Measurements from ENCODE around the gene MAP3K6. TPM values are rescaled to one million over a fixed set of nuclear protein-coding genes. Genes with fewer than 3 reads are reported as not detected.
A peak's percentile ranks its signal among the peaks of the same experiment; 100 is the strongest.
"Not testable (repeated sequence)": the region's sequence is repeated elsewhere in the genome, so short reads cannot be mapped to it uniquely, and the experiment has no call there.

The MAP3K6 gene
- total RNA-seq, 1 donor: 25.7 TPM

- DNase-seq (ENCODE audit: insufficient read length, low spot score, missing footprints): peak; percentile 100
- Histone ChIP-seq H3K27me3 (ENCODE audit: insufficient read depth, low read length) (peaks cover 3% of the 10 kb centered on the region), H3K9me3 (ENCODE audit: low read depth, low read length) (no peaks in the 10 kb centered on the region), H3K79me2 (ENCODE audit: insufficient read depth, low read length) (peaks cover 17% of the 10 kb centered on the region), H3K4me3 (ENCODE audit: insufficient read depth, low read length) (peak within 1 kb of the TSS; percentile 80), H3K4me2 (ENCODE audit: insufficient read depth, low read length) (peak within 1 kb of the TSS; percentile 89), H3K36me3 (ENCODE audit: insufficient read depth, low read length) (no peaks in the 10 kb centered on the region), H4K20me1 (ENCODE audit: insufficient read depth, low read length) (no peaks in the 10 kb centered on the region), H2AFZ (ENCODE audit: low read length) (peak within 1 kb of the TSS; percentile 79), H3K4me1 (ENCODE audit: insufficient read depth, low read length) (peaks cover 27% of the 10 kb centered on the region), H3K27ac (ENCODE audit: low read depth, low read length) (peak within 1 kb of the TSS; percentile 76)
- TF ChIP-seq CTCF (IDR thresholded peaks at IDR 0.05; ENCODE audit: extremely low read depth, low read depth, low read length): peak; percentile 45
These were observed 25.5 kb upstream of the MAP3K6 start, which contains the start of gene GPR3 for GRCh38 chr1:27392096-27392777. Gene GPR3, plus strand, starts transcription at chr1:27392622. Its CDS starts 1,177 bp downstream, at chr1:27393799.

GRCh38 chr1:27391511-27392095 is 24.8 kb upstream of the MAP3K6 start:
- peak overlapping the region; percentile 80 for H3K4me3 ChIP-seq (ENCODE audit: insufficient read depth, low read length)
- H3K27ac ChIP-seq (ENCODE audit: low read depth, low read length): peak overlapping the region; percentile 76
- H3K4me1 ChIP-seq (ENCODE audit: insufficient read depth, low read length): peaks cover 27% of the 10 kb centered on the region
- H3K4me2 ChIP-seq (ENCODE audit: insufficient read depth, low read length): peak overlapping the region; percentile 89
- H3K9me3 ChIP-seq (ENCODE audit: low read depth, low read length): no peaks in the 10 kb centered on the region
- H3K79me2 ChIP-seq (ENCODE audit: insufficient read depth, low read length): peaks cover 17% of the 10 kb centered on the region
- H3K36me3 ChIP-seq (ENCODE audit: insufficient read depth, low read length): no peaks in the 10 kb centered on the region
- H2AFZ ChIP-seq (ENCODE audit: low read length): peak overlapping the region; percentile 79
- DNase-seq (ENCODE audit: insufficient read length, low spot score, missing footprints): peak; percentile 95
- no peaks in the 10 kb centered on the region for H4K20me1 ChIP-seq (ENCODE audit: insufficient read depth, low read length)
- peaks cover 3% of the 10 kb centered on the region for H3K27me3 ChIP-seq (ENCODE audit: insufficient read depth, low read length)
- peak; percentile 11 for TF ChIP-seq CTCF (IDR thresholded peaks at IDR 0.05; ENCODE audit: extremely low read depth, low read depth, low read length)

- Histone ChIP-seq H3K79me2 (ENCODE audit: insufficient read depth, low read length) (peaks cover 10% of the 10 kb centered on the region), H3K27me3 (ENCODE audit: insufficient read depth, low read length) (peaks cover 3% of the 10 kb centered on the region), H3K4me1 (ENCODE audit: insufficient read depth, low read length) (peaks cover 17% of the 10 kb centered on the region), H3K9me3 (ENCODE audit: low read depth, low read length) (no peaks in the 10 kb centered on the region), H4K20me1 (ENCODE audit: insufficient read depth, low read length) (no peaks in the 10 kb centered on the region), H2AFZ (ENCODE audit: low read length) (no peak overlapping the region), H3K4me3 (ENCODE audit: insufficient read depth, low read length) (no peak overlapping the region), H3K27ac (ENCODE audit: low read depth, low read length) (no peak overlapping the region), H3K36me3 (ENCODE audit: insufficient read depth, low read length) (no peaks in the 10 kb centered on the region), H3K4me2 (ENCODE audit: insufficient read depth, low read length) (no peak overlapping the region)
- peak; percentile 89 for DNase-seq (ENCODE audit: insufficient read length, low spot score, missing footprints)
- TF ChIP-seq CTCF (IDR thresholded peaks at IDR 0.05; ENCODE audit: extremely low read depth, low read depth, low read length): peak; percentile 79
These were observed 21.7 kb upstream of the MAP3K6 start for GRCh38 chr1:27388337-27389005.

- H3K27ac ChIP-seq (ENCODE audit: low read depth, low read length); DNase-seq (ENCODE audit: insufficient read length, low spot score, missing footprints); H3K79me2 ChIP-seq (ENCODE audit: insufficient read depth, low read length); H3K36me3 ChIP-seq (ENCODE audit: insufficient read depth, low read length); H4K20me1 ChIP-seq (ENCODE audit: insufficient read depth, low read length); H3K4me1 ChIP-seq (ENCODE audit: insufficient read depth, low read length); H3K4me3 ChIP-seq (ENCODE audit: insufficient read depth, low read length); H3K27me3 ChIP-seq (ENCODE audit: insufficient read depth, low read length); H2AFZ ChIP-seq (ENCODE audit: low read length); H3K4me2 ChIP-seq (ENCODE audit: insufficient read depth, low read length); H3K9me3 ChIP-seq (ENCODE audit: low read depth, low read length): not testable (repeated sequence)
These were observed 18.0 kb upstream of the MAP3K6 start for GRCh38 chr1:27384797-27385196.

Data from osteoblast (primary cell).